GM18858 (cell line): ENCODE data around the gene DIO3.

Source experiments
- ATAC-seq: cut with Tn5 transposase; IDR thresholded peaks from one replicate; pipeline ENCODE4 v1.9.1; 2021; ENCODE audit not compliant: unreplicated experiment

The DIO3 gene

GRCh38 chr14:101579372-101580080 is 18.2 kb downstream of the DIO3 start:
- no peak for ATAC-seq

GRCh38 chr14:101581806-101582205 is 20.5 kb downstream of the DIO3 start:
- no peak for ATAC-seq

DNA sequence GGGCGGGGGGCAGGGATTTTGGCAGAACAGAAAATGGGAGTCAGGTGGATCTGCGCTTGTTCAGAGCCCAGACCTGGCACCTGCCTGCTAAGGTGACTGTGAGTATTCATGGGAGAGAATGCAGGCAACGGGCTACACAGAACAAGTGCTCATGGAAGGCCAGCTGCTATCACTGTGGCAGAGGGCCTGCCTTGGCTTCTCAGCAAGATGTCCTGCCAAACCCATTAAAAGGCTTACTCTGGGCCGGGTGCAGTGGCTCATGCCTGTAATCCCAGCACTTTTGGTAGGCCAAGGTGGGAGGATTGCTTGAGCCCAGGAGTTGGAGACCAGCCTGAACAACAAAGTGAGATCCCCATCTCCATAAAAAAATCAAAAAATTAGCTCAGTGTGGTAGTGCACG is 21.0 kb downstream of the DIO3 start:
- ATAC-seq, result no peak

DNA sequence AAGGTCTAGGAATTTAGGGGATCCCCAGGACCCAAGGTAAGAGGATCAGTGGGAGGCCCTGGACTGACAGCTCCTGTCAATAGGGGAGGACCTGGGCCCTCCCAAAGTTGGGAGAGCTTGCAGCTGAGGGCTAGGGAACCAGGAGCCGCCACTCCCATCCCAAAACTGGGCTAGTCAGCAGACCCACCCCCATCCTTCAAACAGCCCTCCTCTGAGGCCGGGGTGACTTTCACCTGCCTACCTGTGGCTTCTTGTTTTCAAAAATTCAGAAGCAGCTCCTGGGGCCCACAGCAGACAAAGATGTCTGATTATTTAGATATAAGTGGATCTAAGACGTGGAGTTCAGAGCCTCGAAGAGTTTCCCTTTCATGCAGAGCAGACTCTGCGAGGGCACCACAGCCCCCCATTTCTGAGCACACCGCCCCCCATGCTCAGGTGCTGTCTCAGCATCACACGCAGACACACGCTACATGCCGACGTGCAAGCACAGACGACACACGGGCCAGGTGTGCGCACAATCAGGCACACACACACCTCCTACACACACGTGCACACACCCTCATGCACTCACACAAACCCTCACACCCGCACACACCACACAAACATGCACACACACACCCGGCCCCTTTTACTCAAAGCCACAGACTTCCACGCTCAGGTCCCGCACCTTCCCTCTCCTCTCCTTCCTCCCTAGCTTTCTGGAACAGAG is 21.9 kb downstream of the DIO3 start:
- ATAC-seq, result no peak

- no peak for ATAC-seq
These were observed 22.4 kb downstream of the DIO3 start for GRCh38 chr14:101583715-101584054.

GRCh38 chr14:101584055-101584859 is 23.0 kb downstream of the DIO3 start:
- no peak for ATAC-seq

GRCh38 chr14:101585211-101585610 is 23.9 kb downstream of the DIO3 start:
- no peak for ATAC-seq

DNA sequence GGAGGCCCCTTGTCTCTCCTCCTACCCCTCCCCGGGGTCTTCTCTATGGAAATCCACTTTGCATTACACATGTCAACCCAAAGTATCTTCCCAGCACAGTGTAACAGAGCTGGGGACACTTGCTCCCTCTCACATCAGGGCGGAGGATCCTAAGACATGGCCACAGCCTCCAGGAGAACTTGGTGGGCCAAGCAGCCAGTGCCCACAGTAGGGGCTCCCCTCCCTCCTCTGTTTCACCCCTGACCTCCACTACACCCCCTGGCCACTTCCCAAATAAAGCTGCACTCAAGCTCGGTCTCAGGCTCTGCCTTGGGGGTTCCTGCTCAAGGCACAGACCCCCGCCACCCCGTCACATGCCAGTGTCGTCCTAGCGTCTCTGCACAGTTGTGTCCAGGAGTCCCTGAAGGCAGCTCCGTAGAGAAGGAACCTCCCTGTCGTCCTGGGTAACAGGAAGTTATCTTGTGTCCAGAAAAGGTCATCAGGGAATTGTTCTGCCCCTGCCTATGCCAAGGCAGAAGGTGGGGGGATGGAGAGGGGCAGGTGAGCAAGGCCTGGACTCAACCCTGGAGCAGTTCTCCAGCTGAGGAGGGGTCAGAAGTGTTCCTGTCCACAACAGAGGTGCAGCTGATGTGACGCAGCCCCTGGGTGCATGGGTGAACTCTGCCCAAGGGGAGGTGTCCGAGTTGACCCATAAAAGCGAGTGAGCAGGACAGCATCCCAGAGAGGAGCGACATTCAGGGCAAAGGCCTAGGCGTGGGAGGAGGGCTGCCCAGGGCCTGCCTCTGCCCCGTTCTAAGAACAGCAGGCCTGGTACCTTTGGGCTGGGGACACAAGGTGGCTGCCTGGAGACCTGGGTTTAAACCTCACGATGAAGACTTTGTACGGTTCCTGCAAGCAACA is 25.5 kb downstream of the DIO3 start:
- ATAC-seq, result no peak

- no peak for ATAC-seq
These were observed 26.2 kb downstream of the DIO3 start for GRCh38 chr14:101587441-101587911.

DNA sequence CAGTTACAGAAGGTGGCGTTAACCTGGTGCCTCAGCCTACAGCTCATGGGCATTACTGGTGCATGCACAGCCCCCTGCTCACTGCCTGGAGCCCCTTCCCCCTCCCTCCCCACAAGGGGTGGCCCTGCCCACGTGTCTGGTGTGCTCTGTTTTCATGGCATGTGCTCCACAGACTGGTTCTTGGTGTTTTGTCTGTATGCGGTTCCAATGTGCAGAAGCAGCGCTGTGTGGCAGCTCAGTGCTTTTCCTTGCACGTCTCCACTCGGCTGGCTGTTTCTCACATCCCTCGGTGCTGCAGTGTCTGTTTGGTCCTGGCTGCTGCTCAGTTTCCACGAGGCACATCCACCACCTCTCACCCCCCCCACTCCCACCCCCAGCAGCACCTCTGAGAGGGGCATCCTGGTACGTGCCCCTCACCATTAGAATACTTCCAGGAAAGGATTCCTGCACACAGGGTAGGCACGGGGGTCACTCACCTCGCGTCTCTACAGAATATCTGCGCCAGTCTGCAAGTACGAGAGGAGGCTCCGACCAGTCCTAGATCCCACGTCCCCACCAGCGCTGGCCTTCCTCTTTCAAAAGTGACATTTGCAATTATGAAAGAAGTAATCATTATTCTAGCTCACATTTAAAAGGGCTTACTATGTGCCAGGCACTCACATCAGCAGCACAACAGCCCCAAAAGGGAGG is 27.1 kb downstream of the DIO3 start:
- no peak for ATAC-seq

DNA sequence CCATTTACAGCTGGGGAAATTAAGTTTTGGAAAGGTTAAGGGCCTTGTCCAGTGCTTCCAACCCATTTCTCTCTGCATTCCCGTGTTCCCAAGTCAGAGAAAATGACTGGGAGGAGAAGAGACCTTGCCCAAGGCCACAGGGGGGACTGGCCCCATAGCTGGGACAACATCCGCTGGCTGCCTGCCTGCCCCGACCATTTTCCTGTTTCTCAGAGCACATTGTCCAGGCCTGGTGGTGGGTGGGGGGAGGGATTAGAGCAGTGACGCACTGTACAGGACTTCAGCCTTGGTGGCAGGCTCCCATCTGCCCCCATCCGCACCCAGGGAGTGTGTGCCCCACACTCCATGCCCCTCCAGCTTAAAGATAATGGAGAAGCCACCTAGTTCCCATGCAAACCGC is 27.7 kb downstream of the DIO3 start:
- ATAC-seq, result no peak

DNA sequence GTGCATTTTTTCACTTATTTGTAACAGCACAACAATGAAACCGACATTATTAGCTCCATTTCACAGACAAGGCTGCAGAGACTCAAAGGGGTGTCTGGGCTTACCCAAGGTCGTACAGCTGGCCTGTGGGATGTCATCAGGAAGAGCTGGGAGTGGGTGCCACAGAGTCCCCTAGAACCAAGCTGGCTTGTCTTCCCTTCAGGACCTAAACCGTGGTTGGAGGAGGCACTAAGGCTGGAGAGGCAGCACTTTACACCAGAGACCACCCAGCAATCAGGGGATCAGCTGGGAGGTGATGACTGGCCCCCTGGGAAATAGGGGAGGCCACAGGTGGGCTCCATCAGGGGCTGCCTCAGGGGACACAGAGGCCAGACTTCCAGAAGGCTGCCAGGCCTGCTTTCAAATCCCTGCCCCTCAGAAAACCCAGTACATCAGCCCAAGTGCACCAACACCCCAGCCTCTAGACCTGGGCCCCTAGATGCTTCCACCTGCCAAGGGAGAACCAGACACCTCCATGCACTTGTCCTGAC is 28.3 kb downstream of the DIO3 start:
- ATAC-seq, result no peak

GRCh38 chr14:101590062-101590461 is 28.8 kb downstream of the DIO3 start:
- no peak for ATAC-seq

- ATAC-seq, result no peak
These were observed 29.3 kb downstream of the DIO3 start for GRCh38 chr14:101590616-101591015.

- ATAC-seq, result no peak
These were observed 29.8 kb downstream of the DIO3 start for GRCh38 chr14:101591121-101591520.

DNA sequence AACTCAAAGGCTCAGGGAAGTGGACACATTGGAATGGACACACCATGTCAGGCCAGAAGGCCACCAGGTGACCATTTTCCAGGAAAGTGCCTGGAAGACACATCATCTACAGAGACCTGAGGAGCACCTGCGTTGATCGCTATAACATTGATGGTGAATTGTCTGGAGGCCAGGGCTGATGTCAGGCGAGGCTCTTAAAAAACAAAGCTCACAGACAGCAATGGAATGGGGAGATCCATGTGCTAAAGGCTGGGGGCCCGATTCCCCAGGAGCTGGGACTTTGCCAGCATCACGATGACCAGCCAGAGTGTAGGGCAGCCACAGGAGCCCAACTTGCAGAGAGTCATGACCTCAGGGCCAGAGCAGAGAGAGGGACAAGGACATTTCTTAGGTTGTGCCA is 30.3 kb downstream of the DIO3 start:
- ATAC-seq, result no peak

GRCh38 chr14:101593411-101594238 is 32.3 kb downstream of the DIO3 start:
- no peak for ATAC-seq

GRCh38 chr14:101594511-101595148 is 33.3 kb downstream of the DIO3 start:
- ATAC-seq, result no peak

DNA sequence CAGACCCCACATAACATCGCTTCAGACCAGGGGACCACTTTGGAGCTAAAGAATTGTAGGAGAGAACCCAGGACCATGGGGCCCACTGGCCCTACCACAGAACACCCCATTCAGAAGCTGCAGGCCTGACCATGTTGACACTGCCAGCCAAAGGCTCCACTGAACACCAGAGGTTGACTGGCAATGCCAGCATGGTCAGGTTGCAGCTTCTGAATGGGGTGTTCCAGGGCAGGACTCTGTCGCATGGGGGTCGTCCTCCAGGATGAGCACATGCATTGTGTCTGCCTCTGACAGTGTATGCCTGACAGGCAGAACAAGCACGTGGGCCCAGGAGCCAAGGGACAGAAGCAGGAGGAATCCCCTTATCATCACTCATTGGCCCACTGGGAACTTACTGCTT is 34.1 kb downstream of the DIO3 start:
- no peak for ATAC-seq
